PFSK-1 (cell line): Measurements from ENCODE around the gene ZNF138.

ENCODE experiments used
- FOXP2 ChIP-seq: optimal IDR thresholded peaks from 2 replicates; pipeline ENCODE3; 2011; ENCODE audit warnings: borderline replicate concordance, control low read depth, inconsistent platforms; ENCODE audit not compliant: insufficient read depth; ENCODE audit errors: extremely low read length, extremely low read depth
- POLR2AphosphoS5 ChIP-seq: IDR thresholded peaks from 2 replicates; pipeline ENCODE4 v1.6.1; 2012; ENCODE audit warnings: low read depth, mild to moderate bottlenecking, control low read depth, low read length, moderate library complexity
- SIN3A ChIP-seq: IDR thresholded peaks from 2 replicates; pipeline ENCODE4 v1.6.1; 2012; ENCODE audit warnings: mild to moderate bottlenecking, low read length, moderate library complexity, borderline replicate concordance; ENCODE audit not compliant: insufficient read depth
- TAF1 ChIP-seq: IDR thresholded peaks from 2 replicates; pipeline ENCODE4 v1.6.1; 2012; ENCODE audit warnings: low read length, control low read depth, borderline replicate concordance; ENCODE audit not compliant: insufficient read depth
- TF ChIP-seq, protein P1 (sequence below), 2 experiments: IDR thresholded peaks; 2 replicates each; pipeline versions ENCODE4 v1.6.1 to v1.8.0; 2011 to 2012; ENCODE audit warnings: low read depth in 2 of 2, low read length in 2 of 2, control low read depth in 1 of 2, inconsistent platforms in 1 of 2, mild to moderate bottlenecking in 1 of 2, moderate library complexity in 1 of 2; ENCODE audit not compliant: insufficient read depth in 1 of 2

DNA sequence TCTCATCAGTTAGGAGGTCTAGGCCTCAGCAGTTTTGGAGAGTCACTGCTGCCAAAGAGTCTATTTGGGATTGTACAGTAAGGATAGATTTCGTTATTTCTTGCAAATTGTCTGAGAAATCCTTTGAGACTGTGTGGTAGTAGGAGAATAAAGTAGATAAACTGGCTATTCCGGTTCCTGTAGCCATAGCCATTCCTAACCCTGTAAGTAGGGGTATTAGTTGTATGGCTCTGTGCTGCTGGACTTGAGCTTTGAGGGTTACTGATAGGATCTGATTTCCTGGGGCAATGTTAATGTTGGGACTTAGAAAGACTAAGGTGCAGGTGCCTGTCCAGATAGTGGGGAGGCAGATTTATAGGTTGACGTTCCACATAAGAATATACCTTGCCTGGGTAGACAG, 36.1 kb upstream of the ZNF138 start:
- TF ChIP-seq, protein P1, sequence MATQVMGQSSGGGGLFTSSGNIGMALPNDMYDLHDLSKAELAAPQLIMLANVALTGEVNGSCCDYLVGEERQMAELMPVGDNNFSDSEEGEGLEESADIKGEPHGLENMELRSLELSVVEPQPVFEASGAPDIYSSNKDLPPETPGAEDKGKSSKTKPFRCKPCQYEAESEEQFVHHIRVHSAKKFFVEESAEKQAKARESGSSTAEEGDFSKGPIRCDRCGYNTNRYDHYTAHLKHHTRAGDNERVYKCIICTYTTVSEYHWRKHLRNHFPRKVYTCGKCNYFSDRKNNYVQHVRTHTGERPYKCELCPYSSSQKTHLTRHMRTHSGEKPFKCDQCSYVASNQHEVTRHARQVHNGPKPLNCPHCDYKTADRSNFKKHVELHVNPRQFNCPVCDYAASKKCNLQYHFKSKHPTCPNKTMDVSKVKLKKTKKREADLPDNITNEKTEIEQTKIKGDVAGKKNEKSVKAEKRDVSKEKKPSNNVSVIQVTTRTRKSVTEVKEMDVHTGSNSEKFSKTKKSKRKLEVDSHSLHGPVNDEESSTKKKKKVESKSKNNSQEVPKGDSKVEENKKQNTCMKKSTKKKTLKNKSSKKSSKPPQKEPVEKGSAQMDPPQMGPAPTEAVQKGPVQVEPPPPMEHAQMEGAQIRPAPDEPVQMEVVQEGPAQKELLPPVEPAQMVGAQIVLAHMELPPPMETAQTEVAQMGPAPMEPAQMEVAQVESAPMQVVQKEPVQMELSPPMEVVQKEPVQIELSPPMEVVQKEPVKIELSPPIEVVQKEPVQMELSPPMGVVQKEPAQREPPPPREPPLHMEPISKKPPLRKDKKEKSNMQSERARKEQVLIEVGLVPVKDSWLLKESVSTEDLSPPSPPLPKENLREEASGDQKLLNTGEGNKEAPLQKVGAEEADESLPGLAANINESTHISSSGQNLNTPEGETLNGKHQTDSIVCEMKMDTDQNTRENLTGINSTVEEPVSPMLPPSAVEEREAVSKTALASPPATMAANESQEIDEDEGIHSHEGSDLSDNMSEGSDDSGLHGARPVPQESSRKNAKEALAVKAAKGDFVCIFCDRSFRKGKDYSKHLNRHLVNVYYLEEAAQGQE (IDR thresholded peaks at IDR 0.05; ENCODE audit: insufficient read depth in 1 of 2, low read depth in 2 of 2, low read length in 2 of 2), result no peak
- TF ChIP-seq TAF1 (no peak), FOXP2 (no peak), POLR2AphosphoS5 (no peak), SIN3A (no peak)
